Activated T-cell treated with anti-CD3 and anti-CD28 coated beads for 4 hours (primary cell): ENCODE measurements around the gene OPN4.

Experiments used
- DNase-seq: peaks from one replicate; pipeline ENCODE4 v3.0.0-alpha.2; 2020

OPN4 gene

DNA sequence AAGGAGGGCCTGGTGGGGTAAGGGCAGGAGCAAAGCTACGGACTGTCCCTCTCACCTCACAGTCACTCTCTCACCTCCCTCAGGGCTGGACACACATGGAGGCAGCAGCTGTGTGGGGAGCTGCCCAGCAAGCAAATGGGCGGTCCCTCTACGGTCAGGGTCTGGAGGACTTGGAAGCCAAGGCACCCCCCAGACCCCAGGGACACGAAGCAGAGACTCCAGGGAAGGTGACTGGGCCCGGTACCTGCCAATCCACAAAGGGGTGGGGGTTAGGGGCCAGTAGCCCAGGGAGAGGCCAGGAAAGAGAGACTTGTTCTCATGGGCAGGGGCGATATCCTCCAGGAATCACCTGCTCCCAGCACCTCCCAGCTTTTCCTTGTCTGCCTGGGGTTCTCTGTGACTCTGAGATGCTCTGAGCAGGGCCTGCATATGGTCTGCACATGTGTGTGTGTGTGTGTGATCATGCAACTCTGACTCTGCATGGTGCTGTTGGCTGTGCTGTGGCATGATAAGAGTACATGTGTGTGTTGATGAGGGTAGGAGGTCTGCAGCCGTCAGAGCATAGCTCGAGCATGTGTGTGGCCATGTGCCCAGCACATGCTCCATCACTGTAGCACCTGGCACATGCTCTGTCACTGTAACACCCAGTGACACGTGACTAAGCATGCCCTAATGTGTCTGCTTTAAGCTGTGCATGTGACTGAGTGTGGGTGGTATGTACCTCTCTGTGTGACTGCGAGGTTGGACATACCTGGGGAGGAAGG is 9.4 kb downstream of the OPN4 start:
- no peak for DNase-seq

GRCh38 chr10:86664341-86665217 is 10.2 kb downstream of the OPN4 start:
- DNase-seq: no peak

DNA sequence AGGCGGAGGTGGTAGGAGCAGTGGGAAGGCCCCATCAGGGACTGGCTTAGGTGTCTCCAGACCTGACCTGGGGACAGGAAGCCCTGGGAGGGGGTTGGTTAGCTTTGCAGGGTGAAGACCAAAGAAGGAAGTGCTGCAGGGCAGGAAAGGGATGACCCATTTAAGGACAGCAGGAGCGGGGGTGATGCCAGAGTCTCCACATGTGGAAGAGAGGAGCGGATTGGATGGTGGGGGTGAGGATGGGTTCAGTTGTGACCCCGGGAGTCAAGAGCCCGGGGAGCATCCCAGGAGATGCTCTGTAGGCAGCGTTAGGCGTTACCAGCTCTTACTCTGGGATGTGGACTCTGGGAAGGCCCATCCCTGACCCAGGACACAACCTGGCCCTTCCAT is 10.9 kb downstream of the OPN4 start:
- no peak for DNase-seq

- no peak for DNase-seq
These were observed 11.5 kb downstream of the OPN4 start for GRCh38 chr10:86665868-86666267.

DNA sequence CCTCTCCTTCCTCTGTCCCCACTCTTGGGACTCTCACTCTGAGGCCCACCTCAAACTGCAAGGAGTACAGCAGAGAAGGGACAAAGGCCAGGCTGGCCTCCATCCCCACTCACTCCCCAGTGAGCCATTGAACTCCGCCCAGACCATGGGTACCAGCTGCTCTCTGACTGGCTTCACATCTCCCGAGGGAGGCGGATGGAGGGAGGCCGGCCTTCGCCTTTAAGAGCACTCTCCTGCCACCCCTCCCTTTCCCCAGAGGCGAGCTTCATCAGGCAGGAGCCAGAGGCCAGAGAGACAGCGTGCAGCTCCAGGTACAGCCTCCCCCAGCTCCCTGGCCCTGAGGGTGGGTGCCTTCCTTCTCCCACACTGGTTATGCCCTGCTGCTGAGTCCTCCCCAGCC is 12.2 kb downstream of the OPN4 start:
- DNase-seq: no peak

DNA sequence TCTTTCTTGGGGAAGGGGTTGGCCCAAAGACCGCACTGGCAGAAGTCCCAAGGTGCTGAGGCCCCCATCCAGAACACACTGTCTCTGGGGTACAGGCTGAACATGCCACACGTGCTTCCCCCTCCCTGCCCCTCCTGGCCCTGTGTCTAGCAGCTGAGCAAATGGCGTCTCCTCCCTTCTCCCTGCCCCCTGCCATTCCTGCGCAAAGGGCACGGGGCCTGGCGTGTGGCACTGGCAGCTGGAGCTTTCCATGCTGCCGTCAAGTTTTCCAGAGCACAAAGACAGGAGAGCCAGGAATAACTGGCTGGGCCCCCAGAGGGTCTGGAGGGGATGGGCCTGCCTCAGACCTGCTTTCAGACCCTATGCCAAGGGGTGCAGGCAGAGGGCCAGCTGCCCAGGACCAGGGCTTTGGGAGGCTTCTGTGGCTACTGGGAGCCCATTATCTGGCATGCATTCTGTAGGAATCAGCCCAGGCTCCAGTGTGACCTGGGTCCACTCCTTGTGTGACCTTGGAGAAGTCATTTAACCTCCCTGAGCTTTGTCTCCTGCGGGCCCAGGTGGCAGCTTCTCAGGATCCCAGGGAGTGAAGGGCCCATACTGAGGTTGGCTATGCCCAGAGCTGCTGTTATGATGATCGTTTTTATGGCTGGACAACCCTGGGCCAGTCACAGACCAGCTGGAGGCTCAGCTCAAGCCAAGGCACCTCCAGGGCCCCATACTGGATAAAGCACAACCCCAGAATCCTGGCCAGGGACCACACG is 13.3 kb downstream of the OPN4 start:
- DNase-seq: no peak

- DNase-seq: no peak
These were observed 14.2 kb downstream of the OPN4 start, which contains the start of gene LDB3 for GRCh38 chr10:86668297-86669165. Gene LDB3, plus strand, starts transcription at chr10:86668511. Its CDS starts 181 bp downstream, at chr10:86668692.

DNA sequence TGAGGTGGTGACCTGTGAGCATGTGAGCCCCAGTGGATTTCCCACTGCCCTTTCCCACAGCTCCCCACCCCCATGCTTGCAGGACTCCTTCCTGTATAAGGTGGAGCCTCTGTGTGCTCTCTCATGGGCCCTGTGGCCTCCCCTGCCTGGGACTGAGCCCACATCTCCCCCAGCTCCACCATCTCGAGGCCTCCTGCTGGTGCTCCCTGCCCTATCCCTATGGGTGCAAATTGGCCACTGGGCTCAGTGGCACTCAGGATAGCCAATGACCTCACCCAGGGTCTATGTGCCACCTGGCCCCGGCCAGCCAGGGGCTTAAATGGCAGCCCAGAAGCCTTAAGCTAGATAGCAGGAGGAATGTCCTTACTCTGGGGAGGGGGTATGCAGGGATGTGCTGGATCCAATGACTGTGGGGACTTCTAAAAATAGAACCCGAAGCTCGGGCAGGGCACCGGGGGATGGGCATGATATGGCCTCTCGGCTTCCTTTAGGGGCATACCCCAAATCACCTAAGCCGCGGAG is 16.0 kb downstream of the OPN4 start:
- DNase-seq: no peak

GRCh38 chr10:86670876-86671275 is 16.5 kb downstream of the OPN4 start:
- DNase-seq: no peak

- no peak for DNase-seq
These were observed 17.1 kb downstream of the OPN4 start for GRCh38 chr10:86671419-86671818.

DNA sequence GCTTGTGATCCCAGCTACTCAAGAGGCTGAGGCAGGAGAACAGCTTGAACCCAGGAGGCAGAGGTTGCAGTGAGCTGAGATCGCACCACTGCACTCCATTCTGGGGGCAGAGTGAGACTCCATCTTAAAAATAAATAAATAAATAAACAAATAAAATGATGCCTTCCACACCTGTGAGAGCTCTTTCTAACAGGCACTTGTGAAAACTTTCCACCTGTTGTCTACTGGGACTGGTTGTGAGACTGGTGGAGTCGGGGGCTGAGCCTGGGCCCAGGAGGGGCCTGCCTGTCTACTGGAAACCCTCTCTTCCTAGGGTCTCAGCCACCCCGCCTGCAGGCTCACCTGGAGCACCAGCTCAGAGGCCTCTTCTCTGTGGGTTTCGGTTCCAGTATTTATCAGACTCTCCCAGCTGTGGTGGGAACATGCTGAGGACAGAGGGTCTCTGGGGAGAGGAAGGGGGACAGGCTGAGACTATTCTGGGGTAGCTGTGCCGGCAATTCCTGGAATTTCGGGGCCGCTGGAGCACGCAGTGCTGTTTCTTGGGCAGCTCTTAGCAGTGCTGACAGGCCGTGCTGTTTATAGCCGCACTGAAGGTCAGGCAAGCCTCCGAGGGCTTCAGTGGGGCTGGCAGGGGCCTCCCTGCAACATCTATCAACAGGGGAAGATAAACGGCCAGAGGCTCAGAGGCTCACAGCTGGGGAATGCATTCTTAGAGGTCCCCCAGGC is 17.8 kb downstream of the OPN4 start:
- DNase-seq: no peak

DNA sequence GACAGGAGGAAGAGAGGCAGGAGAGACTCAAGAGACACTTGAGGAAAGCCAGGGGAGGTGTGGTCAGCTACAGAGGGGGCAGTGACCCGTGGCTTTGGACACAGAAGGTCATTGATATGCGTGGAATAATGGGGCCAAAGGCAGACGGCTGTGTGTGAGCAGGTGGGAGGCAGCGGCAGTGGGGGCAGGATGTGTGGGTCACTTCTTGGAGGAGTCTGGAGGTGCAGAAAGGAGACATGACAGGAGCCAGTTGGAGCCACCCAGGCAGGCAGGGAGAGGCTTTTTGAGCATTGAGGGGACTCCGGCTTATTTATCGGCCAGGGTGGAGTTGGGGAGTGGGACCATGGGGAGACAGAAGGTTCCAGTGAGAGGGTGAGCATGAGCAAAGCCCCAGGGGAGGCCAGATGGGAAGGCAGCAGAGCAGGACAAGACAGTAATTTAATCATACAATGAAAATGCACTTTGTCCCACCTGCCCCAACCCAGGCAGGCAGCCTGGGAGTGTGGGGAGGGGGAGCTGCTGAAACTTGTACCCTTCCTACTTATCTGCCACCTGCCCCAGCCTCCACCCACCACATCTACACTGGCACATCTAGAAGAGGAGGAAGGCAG is 19.0 kb downstream of the OPN4 start:
- DNase-seq: no peak

GRCh38 chr10:86673827-86674581 is 19.7 kb downstream of the OPN4 start:
- DNase-seq: no peak

- DNase-seq: no peak
These were observed 20.6 kb downstream of the OPN4 start for GRCh38 chr10:86674912-86675311.

- no peak for DNase-seq
These were observed 23.0 kb downstream of the OPN4 start for GRCh38 chr10:86677374-86677773.

DNA sequence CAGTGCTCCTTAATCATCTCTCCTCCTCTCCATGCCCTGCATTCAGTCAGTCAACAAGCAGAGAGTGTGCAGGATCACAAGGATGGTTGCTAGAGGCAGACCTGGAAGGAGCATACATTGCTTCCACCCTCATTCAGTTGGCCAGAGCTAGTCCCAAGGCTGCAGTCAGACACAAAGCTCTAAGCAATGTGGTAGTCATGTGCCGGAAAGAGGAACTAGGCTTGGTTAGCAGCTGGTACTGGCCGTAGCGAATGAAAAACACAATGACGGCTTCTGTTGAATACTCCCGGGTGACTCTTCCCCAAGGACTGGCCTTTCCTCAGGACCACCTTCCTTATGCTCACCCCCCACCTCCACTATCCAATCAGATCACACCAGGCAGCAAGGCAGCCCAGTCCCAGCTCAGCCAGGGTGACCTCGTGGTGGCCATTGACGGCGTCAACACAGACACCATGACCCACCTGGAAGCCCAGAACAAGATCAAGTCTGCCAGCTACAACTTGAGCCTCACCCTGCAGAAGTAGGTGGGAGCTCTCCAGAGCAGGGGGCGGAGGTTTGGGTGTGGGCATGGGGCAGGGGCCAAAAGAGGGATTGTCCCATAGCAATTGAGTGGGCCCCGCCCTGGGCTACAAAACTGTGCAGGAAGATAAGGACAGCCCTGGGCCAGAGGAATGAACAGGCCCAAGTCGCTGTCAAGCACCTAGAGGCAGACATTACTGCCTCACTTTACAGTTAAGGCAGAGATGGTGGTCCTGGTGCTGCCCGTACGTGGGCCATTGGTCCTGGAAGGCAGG is 24.8 kb downstream of the OPN4 start:
- DNase-seq: no peak

DNA sequence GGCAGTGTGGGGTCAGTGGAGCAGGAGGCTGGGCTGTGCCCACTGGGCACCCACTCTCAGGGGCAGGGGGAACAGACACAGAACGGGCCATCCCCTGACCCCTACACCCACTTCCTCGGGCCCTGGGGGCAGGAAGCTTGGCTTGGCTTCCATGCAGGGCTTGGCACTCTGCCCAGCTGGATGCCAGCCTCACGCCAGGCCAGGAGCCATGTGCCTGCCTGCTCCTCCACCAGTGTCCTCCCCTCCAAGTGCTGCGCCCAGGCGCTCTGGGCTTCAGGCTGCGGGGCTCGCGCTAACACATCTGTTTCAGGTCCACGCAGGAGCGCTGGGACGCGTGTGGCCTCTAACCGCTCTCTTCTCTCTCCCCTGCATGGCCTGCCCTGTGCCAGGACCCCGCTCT is 26.7 kb downstream of the OPN4 start:
- DNase-seq: no peak

GRCh38 chr10:86681722-86682386 is 27.5 kb downstream of the OPN4 start:
- DNase-seq: no peak

GRCh38 chr10:86682675-86683074 is 28.3 kb downstream of the OPN4 start:
- DNase-seq: no peak
